Prostate gland (tissue), 2 donors: ENCODE data around the gene GLG1.

Source experiments
- CTCF ChIP-seq, 4 experiments: fragments of 200-600 bp in 2 of 4; fragments of 450-650 bp in 2 of 4; sonication (generic) in 2 of 4; IDR thresholded peaks; 1 replicate in 3 of 4; 2 replicates in 1 of 4; pipeline ENCODE4 v1.5.1; 2016 to 2019; ENCODE audit warnings: antibody characterized with exemption in 4 of 4, mild to moderate bottlenecking in 2 of 4, moderate library complexity in 2 of 4
- POLR2AphosphoS5 ChIP-seq: sonication (generic); formaldehyde crosslinking; IDR thresholded peaks from one replicate; pipeline ENCODE4 v1.6.1; 2017; ENCODE audit warnings: antibody characterized with exemption

DNA sequence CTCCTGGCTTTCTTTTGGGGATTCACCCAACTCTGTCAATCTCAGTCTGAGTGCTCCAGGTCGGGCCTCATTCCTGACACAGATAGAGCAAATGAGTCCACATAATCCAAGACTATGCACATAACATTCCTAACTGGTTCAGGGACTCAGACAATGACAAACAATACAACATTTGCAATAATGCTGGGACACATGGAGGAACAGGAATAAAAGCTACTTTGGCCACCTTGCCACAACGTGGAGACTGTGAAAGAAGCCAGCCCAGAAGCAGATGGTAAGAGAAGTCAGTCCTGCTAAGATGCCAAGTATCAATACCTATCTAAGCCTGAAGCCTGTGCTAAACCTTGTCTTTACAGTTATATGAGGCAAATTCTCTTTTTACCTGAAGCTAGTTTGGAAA is 39.0 kb downstream of the GLG1 start:
- no peak for TF ChIP-seq CTCF (IDR thresholded peaks at IDR 0.05)
- no peak for TF ChIP-seq POLR2AphosphoS5
